ENCODE results near the gene CHST12. TPM values are rescaled to one million over a fixed set of nuclear protein-coding genes. Genes with fewer than 3 reads are reported as not detected.

The CHST12 gene
- total RNA-seq, 1 experiment from 2014 or later: 9.9 TPM

GRCh38 chr7:2481195-2481594 is 77.8 kb downstream of the CHST12 start:
- ChIA-PET CTCF (interaction anchor here (0.6 to 1.1 kb wide), 3 partner anchors 12 to 94 kb away, joined by 3 to 6 read pairs (median 3); no protein-coding TSS in a partner anchor), POLR2A (no interaction called here)
- H3K4me1 Mint-ChIP-seq (ENCODE audit: insufficient read depth, unreplicated experiment): no peaks in the 10 kb centered on the region
- H3K36me3 Mint-ChIP-seq (ENCODE audit: insufficient read depth, unreplicated experiment): no peaks in the 10 kb centered on the region
- intact Hi-C loops (cut with micrococcal nuclease): no loop called here
- no peaks in the 10 kb centered on the region for H3K9me3 Mint-ChIP-seq (ENCODE audit: unreplicated experiment)
- no peak overlapping the region for H3K27ac Mint-ChIP-seq (ENCODE audit: low read depth, unreplicated experiment)
- no peak for TF ChIP-seq CTCF (IDR thresholded peaks at IDR 0.05; ENCODE audit: unreplicated experiment)
- no TSS peak for BruUV-seq (replicated peaks)
- H3K4me3 Mint-ChIP-seq (ENCODE audit: unreplicated experiment): no peak overlapping the region
- H3K27me3 Mint-ChIP-seq (ENCODE audit: insufficient read depth, unreplicated experiment): no peaks in the 10 kb centered on the region
- DNase-seq (ENCODE audit: unreplicated experiment): no peak

- ChIA-PET CTCF (interaction anchor here (0.6 kb wide), 2 partner anchors 72 to 299 kb away, joined by 3 read pairs; no protein-coding TSS in a partner anchor), POLR2A (no interaction called here)
- intact Hi-C loops (cut with micrococcal nuclease): no loop called here
- no peak overlapping the region for H3K27ac Mint-ChIP-seq (ENCODE audit: low read depth, unreplicated experiment)
- no TSS peak for BruUV-seq (replicated peaks)
- no peak for TF ChIP-seq CTCF (IDR thresholded peaks at IDR 0.05; ENCODE audit: unreplicated experiment)
- H3K9me3 Mint-ChIP-seq (ENCODE audit: unreplicated experiment): no peaks in the 10 kb centered on the region
- no peak overlapping the region for H3K4me3 Mint-ChIP-seq (ENCODE audit: unreplicated experiment)
- H3K36me3 Mint-ChIP-seq (ENCODE audit: insufficient read depth, unreplicated experiment): no peaks in the 10 kb centered on the region
- H3K27me3 Mint-ChIP-seq (ENCODE audit: insufficient read depth, unreplicated experiment): no peaks in the 10 kb centered on the region
- H3K4me1 Mint-ChIP-seq (ENCODE audit: insufficient read depth, unreplicated experiment): no peaks in the 10 kb centered on the region
- DNase-seq (ENCODE audit: unreplicated experiment): no peak
Observed at GRCh38 chr7:2482725-2483451, 79.5 kb downstream of the CHST12 start.

- Mint-ChIP-seq H3K9me3 (ENCODE audit: unreplicated experiment) (no peaks in the 10 kb centered on the region), H3K27ac (ENCODE audit: low read depth, unreplicated experiment) (no peak overlapping the region), H3K4me3 (ENCODE audit: unreplicated experiment) (no peak overlapping the region), H3K4me1 (ENCODE audit: insufficient read depth, unreplicated experiment) (no peaks in the 10 kb centered on the region), H3K27me3 (ENCODE audit: insufficient read depth, unreplicated experiment) (no peaks in the 10 kb centered on the region), H3K36me3 (ENCODE audit: insufficient read depth, unreplicated experiment) (no peaks in the 10 kb centered on the region)
- CTCF ChIA-PET: interaction anchor here (0.6 to 0.7 kb wide), 3 partner anchors 71 to 299 kb away, joined by 3 read pairs; no protein-coding TSS in a partner anchor
- TF ChIP-seq CTCF (IDR thresholded peaks at IDR 0.05; ENCODE audit: unreplicated experiment): no peak
- DNase-seq (ENCODE audit: unreplicated experiment): no peak
- BruUV-seq (replicated peaks): no TSS peak
- intact Hi-C loops (cut with micrococcal nuclease): no loop called here
- POLR2A ChIA-PET: no interaction called here
Observed at GRCh38 chr7:2483494-2483893, 80.1 kb downstream of the CHST12 start.

GRCh38 chr7:2484868-2485267 is 81.5 kb downstream of the CHST12 start:
- H3K36me3 Mint-ChIP-seq (ENCODE audit: insufficient read depth, unreplicated experiment): no peaks in the 10 kb centered on the region
- CTCF ChIA-PET: no interaction called here
- H3K9me3 Mint-ChIP-seq (ENCODE audit: unreplicated experiment): no peaks in the 10 kb centered on the region
- no peak for TF ChIP-seq CTCF (IDR thresholded peaks at IDR 0.05; ENCODE audit: unreplicated experiment)
- no peaks in the 10 kb centered on the region for H3K27me3 Mint-ChIP-seq (ENCODE audit: insufficient read depth, unreplicated experiment)
- BruUV-seq (replicated peaks): no TSS peak
- intact Hi-C loops (cut with micrococcal nuclease): no loop called here
- no peak for DNase-seq (ENCODE audit: unreplicated experiment)
- H3K4me3 Mint-ChIP-seq (ENCODE audit: unreplicated experiment): no peak overlapping the region
- no peaks in the 10 kb centered on the region for H3K4me1 Mint-ChIP-seq (ENCODE audit: insufficient read depth, unreplicated experiment)
- POLR2A ChIA-PET: no interaction called here
- no peak overlapping the region for H3K27ac Mint-ChIP-seq (ENCODE audit: low read depth, unreplicated experiment)

Data from MCF 10A (cell line).